Measurements from ENCODE around the gene CD19.

GRCh38 chr16:28905800-28906372 lies 25.9 kb upstream of the CD19 start:
- TF ChIP-seq POLR2AphosphoS5 (IDR thresholded peaks at IDR 0.05; ENCODE audit: low read depth, low read length) (no peak), REST (IDR thresholded peaks at IDR 0.05; ENCODE audit: insufficient read depth in 1 of 2, low read depth in 2 of 2, low read length in 2 of 2) (no peak), SIN3A (IDR thresholded peaks at IDR 0.05; ENCODE audit: borderline replicate concordance, insufficient read depth, low read length) (no peak), TAF1 (IDR thresholded peaks at IDR 0.05; ENCODE audit: borderline replicate concordance, insufficient read depth, low read length) (no peak), FOXP2 (optimal IDR thresholded peaks at IDR 0.05; ENCODE audit: borderline replicate concordance, extremely low read depth, extremely low read length, insufficient read depth) (no peak)
